ENCODE data around the gene B9D1. TPM values are rescaled to one million over a fixed set of nuclear protein-coding genes. Genes with fewer than 3 reads are reported as not detected.

B9D1 gene
- total and polyA plus RNA-seq, 2 of the 13 experiments (the other 11 are each of a cell fraction or from before 2014, with no cell fraction given), result 27.7 to 31.1 TPM

DNA sequence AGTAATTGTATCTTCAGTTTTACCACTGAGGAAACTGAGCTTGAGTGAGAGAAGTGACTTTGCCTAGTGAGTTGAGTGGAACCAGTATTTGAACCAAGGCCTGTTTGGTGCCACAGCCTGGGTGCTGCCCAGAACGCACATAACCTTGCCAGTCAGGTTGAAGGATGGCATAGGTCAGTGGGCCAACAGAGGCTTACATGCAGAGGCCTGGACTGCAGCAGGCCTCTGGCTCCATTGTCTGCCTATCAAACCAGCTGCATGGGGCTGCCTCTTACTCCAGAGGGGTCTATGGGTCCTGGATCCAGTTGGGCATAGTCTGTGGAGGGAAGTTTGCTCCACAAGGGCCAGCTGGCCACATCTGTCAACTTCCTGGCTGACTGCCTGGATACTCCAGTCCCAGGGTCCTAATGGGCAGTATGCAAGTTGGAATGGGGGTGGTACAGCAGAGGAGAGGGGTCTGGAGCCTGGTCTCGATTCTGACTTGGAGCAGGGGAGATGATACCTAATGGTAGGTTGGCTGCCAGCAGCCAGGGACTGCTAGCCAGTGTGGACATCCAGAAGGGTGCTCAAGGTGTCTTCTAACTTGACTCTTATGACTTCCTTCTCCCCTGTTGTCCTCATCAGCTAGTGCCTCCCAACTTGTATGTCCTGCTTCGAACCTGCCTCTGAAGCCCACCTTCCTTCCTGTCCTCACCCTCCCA is 37.4 kb upstream of the B9D1 start (continued):
- TF ChIP-seq, protein P1, sequence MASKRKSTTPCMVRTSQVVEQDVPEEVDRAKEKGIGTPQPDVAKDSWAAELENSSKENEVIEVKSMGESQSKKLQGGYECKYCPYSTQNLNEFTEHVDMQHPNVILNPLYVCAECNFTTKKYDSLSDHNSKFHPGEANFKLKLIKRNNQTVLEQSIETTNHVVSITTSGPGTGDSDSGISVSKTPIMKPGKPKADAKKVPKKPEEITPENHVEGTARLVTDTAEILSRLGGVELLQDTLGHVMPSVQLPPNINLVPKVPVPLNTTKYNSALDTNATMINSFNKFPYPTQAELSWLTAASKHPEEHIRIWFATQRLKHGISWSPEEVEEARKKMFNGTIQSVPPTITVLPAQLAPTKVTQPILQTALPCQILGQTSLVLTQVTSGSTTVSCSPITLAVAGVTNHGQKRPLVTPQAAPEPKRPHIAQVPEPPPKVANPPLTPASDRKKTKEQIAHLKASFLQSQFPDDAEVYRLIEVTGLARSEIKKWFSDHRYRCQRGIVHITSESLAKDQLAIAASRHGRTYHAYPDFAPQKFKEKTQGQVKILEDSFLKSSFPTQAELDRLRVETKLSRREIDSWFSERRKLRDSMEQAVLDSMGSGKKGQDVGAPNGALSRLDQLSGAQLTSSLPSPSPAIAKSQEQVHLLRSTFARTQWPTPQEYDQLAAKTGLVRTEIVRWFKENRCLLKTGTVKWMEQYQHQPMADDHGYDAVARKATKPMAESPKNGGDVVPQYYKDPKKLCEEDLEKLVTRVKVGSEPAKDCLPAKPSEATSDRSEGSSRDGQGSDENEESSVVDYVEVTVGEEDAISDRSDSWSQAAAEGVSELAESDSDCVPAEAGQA (IDR thresholded peaks at IDR 0.05; ENCODE audit: low read depth), result no peak
- TF ChIP-seq, protein P1 (CRISPR knock-in tag; IDR thresholded peaks at IDR 0.05; ENCODE audit: borderline replicate concordance), result no peak
- TF ChIP-seq SPEN (CRISPR knock-in tag; IDR thresholded peaks at IDR 0.05; ENCODE audit: low read depth), result no peak
- TF ChIP-seq AHR (CRISPR knock-in tag; IDR thresholded peaks at IDR 0.05), result no peak
- no peak for TF ChIP-seq ZNF33A (CRISPR knock-in tag; IDR thresholded peaks at IDR 0.05; ENCODE audit: borderline replicate concordance)
- TF ChIP-seq HMGA1 (CRISPR knock-in tag; conservative IDR thresholded peaks at IDR 0.05), result no peak
